Measurements from ENCODE around the gene RNF130.

DNA sequence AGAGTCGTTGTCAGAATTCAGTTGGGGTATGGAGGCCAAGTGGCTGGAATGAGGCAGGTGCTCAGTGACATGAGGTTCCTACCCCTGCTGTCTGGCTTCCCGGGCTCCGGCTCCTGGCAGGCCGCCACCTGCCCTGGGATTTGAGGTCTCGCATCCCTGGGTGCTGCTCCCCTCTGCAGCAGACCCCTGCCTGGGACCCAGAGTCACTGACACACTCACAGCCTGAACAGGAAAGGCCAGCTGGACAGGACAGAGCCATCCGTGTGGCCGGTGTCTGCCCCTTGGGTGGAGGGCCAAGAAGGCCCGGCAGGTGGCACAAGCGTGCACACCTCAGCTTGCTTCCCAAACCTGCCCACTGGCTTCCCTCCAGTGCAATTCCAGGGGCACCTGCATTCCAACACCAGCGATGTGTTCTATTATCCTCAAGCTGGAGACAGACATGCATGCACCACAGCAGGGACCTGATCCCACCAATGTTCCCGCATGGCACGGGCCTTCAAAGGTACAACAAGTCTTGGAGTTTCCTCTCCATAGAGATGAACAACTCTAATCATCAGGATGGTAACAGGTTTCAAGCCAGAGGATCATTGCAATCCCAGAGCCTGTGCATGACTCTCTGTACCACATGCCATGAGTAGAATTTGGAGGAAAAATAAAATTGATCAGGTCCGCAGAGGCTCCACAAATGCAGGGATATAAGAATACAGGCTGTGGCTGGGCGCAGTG lies 45.6 kb upstream of the RNF130 start:
- TF ChIP-seq ZNF8 (CRISPR knock-in tag; IDR thresholded peaks at IDR 0.05) (no peak), ZFP30 (CRISPR knock-in tag; IDR thresholded peaks at IDR 0.05) (no peak), ZNF565 (CRISPR knock-in tag; conservative IDR thresholded peaks at IDR 0.05; ENCODE audit: low read depth) (no peak)
- TF ChIP-seq, protein P1, sequence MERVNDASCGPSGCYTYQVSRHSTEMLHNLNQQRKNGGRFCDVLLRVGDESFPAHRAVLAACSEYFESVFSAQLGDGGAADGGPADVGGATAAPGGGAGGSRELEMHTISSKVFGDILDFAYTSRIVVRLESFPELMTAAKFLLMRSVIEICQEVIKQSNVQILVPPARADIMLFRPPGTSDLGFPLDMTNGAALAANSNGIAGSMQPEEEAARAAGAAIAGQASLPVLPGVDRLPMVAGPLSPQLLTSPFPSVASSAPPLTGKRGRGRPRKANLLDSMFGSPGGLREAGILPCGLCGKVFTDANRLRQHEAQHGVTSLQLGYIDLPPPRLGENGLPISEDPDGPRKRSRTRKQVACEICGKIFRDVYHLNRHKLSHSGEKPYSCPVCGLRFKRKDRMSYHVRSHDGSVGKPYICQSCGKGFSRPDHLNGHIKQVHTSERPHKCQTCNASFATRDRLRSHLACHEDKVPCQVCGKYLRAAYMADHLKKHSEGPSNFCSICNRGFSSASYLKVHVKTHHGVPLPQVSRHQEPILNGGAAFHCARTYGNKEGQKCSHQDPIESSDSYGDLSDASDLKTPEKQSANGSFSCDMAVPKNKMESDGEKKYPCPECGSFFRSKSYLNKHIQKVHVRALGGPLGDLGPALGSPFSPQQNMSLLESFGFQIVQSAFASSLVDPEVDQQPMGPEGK (CRISPR knock-in tag; IDR thresholded peaks at IDR 0.05; ENCODE audit: borderline replicate concordance), result no peak

Data from SK-N-SH treated with all-trans-retinoic acid at 6 μM for 48 hours (cell line).